NCI-H1694 (cell line): ENCODE results near the gene PIK3C2G.
"Not testable (repeated sequence)": the region's sequence is repeated elsewhere in the genome, so short reads cannot be mapped to it uniquely, and the experiment has no call there.

Source experiments
- DNase-seq: peaks from one replicate; lab custom pipeline; 2025; lab: John Stamatoyannopoulos, UW

The PIK3C2G gene, protein sequence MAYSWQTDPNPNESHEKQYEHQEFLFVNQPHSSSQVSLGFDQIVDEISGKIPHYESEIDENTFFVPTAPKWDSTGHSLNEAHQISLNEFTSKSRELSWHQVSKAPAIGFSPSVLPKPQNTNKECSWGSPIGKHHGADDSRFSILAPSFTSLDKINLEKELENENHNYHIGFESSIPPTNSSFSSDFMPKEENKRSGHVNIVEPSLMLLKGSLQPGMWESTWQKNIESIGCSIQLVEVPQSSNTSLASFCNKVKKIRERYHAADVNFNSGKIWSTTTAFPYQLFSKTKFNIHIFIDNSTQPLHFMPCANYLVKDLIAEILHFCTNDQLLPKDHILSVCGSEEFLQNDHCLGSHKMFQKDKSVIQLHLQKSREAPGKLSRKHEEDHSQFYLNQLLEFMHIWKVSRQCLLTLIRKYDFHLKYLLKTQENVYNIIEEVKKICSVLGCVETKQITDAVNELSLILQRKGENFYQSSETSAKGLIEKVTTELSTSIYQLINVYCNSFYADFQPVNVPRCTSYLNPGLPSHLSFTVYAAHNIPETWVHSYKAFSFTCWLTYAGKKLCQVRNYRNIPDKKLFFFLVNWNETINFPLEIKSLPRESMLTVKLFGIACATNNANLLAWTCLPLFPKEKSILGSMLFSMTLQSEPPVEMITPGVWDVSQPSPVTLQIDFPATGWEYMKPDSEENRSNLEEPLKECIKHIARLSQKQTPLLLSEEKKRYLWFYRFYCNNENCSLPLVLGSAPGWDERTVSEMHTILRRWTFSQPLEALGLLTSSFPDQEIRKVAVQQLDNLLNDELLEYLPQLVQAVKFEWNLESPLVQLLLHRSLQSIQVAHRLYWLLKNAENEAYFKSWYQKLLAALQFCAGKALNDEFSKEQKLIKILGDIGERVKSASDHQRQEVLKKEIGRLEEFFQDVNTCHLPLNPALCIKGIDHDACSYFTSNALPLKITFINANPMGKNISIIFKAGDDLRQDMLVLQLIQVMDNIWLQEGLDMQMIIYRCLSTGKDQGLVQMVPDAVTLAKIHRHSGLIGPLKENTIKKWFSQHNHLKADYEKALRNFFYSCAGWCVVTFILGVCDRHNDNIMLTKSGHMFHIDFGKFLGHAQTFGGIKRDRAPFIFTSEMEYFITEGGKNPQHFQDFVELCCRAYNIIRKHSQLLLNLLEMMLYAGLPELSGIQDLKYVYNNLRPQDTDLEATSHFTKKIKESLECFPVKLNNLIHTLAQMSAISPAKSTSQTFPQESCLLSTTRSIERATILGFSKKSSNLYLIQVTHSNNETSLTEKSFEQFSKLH (N-terminal part only)

DNA sequence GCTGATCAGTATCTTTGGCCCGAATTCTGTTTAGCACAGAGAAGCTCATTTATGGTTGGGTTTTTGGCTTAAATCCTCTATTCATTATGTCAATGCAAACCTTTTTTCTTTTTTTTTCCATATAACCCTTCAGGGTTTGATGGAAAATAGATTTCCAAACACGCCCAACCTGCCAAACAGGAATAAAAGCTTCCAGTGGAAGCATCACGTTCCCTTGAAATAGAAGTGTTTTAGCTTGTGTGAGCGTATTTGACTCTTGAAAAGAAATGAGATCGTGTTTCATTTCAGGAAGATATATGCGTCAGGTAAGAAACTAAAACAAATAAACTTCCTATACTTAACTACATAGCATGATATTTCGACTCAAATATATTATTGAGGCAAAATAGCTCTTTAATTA is at the start of gene PIK3C2G:
TSS of gene PIK3C2G (plus strand) at position 246 of the 400 bp plus-strand sequence. CDS start 20,564 bp downstream, outside the sequence.
- no peak for DNase-seq

DNA sequence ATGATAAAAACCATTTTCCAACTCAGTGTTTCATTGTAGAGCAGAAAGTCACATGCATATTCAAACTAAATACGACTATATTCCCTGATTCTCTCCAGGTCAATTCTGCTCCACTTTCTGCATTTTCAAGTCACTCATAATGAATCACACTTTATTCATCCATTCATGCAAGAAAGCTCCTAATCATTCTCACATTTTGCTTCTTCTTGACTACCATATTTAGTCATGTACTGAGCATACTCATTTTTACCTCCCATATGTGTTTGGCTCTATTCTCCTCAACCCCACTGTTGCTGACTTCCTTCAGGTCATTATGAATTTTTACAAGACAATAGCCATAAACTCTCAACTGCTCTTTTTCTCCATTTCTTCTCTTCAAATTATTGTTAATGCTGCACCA is 43.4 kb upstream of the PIK3C2G start:
- DNase-seq: no peak

DNA sequence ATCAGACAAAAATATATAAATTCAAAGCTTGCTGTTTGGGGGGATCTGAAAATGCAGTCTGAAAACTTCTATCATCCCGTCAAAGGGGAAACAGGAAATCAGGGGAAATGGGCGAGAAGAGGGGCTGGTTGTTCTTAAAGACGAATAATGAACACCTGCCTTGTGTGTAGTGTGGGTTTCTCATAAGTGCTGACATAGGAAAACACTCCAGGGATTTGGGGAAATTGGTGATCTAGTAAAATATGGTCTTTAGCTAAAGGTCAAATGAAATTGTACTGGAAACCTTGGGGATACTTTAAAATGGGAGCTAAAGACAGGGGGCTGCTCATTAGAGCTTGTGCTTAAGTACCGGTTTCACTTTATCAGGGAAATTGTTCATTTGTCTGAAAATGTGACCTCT is 39.6 kb upstream of the PIK3C2G start:
- DNase-seq: no peak

DNA sequence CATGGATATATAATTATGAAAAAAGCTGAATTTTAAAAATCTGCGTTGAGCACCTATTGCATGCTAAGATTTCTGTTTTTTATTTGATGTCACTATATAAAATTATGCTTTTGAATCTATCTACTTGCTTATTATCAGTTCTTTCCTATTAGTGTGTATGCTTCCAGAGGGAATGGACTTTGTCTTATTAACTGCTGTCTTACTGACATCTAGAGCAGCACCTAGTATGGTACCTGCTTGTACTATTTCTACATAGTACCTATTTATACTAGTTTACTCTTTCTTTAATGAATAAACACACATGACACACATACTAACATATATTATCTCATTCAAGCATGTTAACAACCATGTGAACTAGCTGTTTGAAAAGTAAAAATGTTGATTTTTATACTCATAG is 38.6 kb upstream of the PIK3C2G start:
- no peak for DNase-seq

DNA sequence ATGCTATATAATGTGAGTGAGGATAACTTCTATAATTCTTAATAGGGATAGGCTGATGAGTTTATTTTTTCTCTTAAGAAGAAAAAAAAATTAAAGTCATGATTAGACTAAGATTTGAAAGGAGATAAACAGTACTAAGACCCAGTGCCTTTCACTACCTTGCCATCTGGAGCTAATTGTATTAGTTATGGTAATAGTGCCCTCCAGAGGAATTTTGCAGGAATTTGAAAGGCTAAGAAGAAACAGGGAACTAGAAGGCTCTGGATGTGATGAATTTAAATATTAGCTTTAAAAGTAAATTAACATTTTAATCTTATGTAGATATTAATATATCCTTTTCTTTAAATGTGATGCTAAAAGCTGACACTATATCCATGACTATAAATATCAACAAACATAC is 36.6 kb upstream of the PIK3C2G start:
- DNase-seq: peak; percentile 66

DNA sequence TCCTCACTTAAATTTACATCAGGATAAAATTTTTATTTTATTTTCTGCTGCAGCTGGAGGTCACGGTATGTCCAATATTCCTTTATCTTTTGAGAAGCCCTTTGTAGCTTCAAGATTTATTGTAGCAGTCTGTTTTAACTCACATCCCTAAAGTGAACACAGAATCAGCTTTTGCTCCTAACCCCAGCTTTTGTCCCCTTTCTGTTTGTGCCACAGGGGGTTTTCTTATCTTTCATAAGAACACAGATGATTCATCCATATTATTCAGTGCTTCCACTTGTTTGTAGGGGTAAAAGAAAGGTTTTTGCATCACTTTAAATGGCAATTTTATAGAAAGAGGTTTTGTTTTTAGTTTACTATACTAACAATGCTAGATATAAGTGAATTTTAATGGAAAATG is 21.8 kb upstream of the PIK3C2G start:
- no peak for DNase-seq

DNA sequence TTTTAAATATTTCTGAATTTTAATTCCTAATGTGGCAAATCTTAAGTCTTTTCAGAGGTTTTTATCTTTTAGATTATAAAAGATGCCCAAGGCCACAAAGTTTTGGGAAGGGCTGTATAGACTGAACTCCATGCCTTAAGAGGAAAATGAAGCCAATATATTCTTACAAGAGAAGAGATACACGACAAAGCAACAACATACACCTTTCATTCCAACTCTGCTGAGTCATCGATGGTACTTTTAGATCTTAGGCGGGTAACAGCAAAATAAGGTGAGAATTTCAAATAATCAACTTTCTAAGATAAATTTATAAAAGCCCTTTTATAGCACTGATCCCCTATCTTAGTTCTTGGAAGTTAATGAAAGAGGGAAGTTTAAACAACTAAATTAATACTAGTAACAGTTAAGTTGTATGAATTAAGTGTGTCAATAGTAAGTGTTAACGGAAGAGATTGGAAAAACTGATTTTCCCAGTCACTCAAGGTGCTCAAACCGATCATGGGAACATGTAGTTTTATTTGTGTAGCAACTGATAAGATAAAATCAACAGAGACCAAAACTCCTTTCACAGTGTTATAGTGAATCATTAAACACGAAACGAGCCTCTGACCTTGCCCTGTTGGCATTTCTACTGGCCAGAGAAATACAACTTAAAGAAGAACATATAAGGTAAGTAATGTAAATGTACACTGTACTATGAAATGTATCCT is 18.8 kb upstream of the PIK3C2G start:
- DNase-seq: no peak

DNA sequence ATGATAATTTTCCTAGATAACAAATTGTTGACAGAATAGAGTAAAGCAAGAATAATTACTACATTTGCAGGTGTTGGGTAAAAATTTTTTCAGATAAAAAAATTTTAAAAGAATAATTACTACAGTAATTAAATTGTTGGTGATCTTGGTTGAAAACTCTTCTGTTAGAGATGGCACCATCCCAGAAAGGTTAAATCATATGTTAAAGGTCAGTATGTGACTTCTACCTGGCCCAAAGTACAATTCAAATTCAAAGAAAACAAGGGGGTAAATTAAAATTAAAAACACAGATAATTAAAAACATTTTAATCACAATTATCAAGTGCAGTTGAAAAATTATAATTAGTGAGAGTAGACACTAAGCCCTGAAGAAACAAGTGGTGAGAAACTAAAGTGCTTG is 18.1 kb upstream of the PIK3C2G start:
- no peak for DNase-seq

DNA sequence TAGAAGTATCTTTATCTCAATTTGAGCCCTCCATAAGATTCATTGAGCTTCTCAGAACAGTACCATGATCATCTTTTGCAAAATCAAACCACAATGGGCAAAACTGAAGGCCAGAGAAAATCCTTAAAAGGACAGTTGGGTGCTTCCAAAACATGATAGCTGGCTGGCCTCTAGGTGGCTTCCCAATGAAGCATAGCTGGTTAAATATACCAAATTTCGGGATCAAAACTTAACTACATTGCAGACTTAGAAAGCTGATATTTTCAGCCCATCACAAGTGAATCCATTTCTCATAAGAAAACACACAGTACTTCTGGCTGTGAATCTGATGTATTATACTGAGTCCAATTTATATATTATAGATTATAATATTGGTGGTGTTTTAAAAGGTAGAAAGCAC is 15.3 kb upstream of the PIK3C2G start:
- DNase-seq: no peak

DNA sequence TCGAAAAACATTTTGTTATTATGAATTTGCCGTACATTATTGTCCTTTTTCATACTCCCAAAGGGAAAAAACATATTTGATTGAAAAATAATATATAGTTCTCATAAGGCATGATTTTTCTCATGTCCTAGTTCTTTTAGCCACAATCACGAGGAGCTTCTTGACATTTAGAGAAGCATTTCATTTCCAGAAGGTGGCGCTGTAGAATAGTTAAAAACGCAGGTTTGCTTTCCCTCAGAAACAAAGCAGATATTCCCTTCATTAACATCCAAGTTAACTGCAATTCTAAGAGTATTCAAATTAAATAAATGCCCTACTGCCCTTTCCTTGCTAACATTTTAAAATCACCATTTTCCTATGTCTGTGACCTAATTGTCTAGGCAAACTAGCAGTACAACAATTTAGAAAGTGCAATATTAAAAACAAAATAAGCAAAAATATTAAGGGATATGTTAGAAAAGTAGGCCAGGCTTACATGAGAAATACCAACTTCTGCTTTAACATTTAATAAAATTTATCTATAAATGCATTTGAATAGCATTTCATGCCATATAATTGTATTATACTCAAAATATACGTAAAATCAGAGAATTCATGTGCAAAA is 10.9 kb upstream of the PIK3C2G start:
- peak; percentile 85 for DNase-seq

DNA sequence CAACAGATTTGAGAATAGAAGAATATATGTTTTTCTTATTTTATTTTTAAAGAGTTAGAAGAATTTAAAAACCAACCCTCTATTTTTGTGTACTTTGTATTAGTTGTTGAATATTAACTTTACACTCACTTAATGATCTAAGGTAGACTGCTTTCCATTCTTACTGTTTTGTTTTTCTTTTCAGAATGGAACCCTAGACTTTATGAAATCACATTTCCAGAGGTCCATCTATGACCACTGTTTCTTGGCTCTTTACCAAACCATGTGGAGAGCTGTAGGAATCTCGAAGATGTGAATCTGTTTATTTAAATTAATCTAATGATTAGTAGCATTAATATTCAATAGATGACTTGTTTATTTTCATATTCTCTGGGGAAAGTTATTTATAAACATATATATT is 7.2 kb upstream of the PIK3C2G start:
- no peak for DNase-seq

DNA sequence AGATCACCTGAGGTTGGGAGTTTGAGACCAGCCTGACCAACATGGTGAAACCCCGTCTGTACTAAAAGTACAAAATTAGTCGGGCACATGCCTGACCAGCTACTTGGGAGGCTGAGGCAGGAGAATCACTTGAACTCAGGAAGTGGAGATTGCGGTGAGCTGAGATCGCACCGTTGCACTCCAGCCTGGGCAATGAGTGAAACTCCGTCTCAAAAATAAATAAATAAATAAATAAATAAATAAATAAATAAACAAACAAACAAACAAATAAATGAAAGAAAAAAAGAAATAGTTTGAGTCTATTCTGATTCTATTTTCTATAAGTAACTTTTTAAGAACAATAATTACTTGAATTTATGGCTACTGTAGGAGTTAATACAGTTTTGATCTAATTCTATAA is 6.3 kb upstream of the PIK3C2G start:
- not testable (repeated sequence) for DNase-seq

DNA sequence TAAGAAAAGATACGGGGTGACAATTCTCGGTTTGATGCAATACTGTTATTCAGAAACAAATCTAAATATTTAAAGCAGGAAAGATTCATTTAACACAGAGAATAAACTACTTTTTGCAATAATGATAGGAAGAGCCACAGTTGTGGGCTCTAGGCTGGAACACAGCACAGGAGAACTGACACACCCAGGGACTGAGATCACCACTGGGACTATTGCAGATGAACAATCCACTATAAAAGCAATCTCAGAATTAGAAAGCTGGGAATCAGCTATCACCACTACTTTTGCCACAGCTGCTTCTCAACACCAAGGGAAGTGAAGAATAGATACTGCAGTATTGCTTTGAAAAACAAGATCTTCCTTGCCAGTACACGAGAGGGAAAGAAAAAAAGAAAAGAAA is 4.1 kb upstream of the PIK3C2G start:
- DNase-seq: no peak

DNA sequence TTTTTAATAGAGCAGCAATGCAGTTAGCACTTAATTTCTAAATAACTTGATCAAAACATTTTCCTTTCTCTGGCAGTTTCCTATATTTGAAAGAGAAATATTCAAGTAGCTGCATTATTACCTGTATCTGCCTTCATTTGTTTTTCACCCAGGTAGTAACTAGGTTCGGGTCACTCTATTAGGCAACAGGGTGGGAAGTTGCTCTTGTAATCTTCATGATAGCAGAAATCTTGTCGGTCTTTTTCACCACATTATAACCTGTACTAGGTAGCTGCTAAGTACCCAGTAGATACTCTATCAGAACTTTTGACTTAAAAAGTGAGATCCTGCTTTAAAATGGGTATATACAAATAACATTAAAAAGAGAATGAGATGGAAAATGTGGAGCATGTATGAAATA is 2.4 kb upstream of the PIK3C2G start:
- no peak for DNase-seq

DNA sequence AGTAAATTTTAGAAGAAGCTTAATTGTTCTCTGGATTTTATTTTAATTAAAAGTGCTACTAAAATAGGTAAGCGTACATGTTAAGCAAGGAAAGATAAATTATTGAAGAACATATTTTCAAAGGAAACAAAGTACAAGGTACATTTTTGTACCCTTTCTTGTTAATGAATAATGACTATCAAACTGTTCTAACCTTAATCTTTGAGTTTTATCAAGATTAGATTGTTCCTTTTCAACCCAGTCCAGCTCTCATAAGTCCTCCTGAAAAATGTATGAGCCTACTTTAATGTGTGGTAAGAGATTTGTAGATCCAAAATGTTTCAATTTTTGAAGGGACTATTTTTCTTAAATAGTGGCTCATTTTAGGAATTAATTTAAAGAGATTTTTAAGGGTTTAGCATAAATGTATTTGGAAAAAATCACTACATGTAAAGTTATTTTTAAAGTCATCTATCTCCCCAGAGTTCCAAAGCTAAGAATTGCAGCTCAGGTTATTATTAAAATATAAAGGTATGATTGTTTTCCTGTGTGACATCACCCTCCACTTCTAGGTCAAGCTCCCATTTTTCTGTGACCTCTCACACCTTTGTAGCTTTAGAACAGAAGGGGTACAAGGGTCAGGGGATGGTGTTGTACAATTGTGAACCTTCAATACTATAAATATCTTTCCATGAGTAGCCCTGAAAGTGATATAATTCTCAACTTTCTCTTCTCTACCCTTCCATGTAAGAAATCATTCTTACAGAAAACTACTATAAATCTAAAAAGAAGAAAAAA is 1.2 kb upstream of the PIK3C2G start:
- DNase-seq: no peak

DNA sequence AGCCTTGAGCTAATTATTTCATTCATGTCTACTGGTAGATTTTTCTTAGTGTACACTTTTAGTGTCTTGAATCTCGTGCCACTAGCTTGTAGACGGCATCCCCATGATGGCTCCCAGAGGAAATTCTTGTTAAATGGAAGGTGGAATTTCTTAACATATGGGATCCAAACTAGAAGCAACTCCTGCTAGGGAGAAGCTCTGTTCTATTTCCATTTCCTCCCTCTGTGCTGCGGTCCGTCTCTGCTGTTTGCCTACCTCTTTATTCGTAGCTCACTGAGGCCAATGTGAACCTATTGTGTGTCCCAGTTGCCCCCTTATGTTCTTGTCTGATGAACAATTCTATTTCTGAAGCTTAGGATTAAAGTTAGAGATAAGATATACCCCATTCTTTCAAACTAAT is 588 bp downstream of the PIK3C2G start:
- no peak for DNase-seq

DNA sequence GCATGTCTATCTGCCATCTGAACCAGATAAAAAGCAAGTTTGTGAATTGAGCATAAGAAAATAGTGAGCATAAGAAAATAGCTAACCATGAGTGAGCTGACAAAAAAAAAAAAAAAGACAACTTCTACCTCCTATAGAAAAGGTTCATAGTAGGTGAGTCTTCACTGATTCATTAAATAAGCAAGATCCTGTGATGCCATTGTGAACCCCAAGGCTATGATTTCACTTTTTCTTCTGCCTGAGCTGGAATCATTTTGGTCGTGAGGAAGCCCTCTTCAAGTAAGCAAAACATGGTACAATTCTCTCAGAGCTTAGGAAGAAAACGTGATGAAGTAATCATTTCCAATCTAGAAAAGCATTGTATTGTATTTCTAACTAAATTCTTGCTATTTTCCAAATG is 1.2 kb downstream of the PIK3C2G start:
- DNase-seq: no peak

DNA sequence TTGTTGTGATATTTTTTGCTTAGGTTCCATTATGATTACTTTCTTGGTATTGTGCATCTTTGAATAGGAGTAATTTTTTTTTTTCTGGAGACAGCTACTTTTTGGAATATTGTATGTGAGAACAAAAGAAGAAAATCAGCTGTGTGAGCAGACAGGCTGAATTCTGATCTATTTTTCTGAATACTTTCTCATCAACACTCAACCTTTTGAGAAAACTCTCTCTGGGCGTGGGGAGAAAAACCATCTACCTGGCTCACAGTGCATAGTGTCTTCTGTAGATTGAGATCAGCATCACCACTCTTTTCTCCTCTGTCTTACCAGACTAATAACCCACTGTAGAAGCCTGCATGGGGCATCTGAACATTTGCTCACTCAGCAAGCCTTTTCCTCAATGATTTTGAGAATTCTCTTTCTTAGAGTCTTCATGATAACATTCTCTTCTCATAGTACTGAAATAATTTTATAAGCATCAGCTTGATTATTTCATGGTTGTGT is 3.3 kb downstream of the PIK3C2G start:
- DNase-seq: no peak

DNA sequence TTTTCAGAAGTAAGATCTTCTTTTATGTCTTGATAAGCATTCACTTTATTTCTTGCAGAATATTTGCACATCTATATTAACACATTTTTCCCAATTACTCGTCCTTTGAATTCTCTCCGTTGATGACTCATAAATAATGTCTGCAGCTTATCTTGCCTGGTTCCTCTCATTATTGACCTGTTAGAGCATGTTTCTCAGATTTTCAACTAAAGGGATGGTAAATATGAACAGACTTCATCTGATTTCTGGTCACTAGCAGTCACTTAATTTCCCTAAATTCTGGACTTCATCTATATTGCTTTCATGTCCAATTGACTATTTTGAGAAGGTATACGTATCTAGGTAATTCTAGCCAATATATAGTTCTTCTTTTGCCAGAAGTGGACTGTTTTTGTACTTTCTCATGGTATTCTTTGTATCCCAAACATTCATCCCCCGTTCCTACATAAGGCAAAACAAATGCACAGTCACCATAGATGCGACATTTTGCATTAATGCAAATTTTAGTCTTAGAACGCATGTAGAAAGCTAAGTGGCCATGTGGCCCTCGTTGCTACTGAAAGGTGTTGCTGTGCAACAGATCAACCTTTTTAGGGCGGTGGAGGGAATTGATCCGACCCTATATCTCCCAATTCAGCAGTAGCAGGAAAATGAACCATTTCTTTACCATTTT is 6.2 kb downstream of the PIK3C2G start:
- no peak for DNase-seq

DNA sequence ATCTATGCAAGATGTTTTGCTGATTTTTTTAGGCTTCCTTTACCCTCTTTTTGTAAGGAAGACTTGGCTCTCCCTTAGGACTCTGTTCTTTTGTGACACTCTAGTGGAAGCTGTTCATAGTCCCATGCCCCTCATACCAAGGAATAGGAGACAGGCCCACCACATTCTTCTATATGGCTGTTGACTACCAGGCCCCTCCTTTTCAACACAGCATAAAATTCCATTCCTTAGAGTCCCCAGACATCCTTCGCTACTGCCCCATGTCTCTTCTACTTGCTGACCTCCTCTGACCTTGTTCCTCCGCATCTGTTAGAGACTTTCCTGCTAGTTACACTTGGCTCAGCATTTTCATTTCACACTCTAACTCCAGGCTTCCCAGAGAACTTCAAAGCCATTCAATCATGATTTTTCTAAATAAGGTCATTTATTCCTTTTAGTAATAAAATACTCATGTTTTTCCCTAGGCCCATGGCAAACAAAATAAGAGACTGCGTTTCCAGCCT is 9.7 kb downstream of the PIK3C2G start:
- no peak for DNase-seq
